SK-N-SH (cell line): ENCODE data around the gene ZKSCAN5. TPM values are rescaled to one million over a fixed set of nuclear protein-coding genes. Genes with fewer than 3 reads are reported as not detected.
"Not testable (repeated sequence)": the region's sequence is repeated elsewhere in the genome, so short reads cannot be mapped to it uniquely, and the experiment has no call there.

Source experiments
- CTCF ChIA-PET: fragments of 300-600, 350-600 bp; formaldehyde crosslinking; extraction: SDS; loops from one replicate; lab custom pipeline; 2021; lab: Yijun Ruan, JAX
- POLR2A ChIA-PET: fragments of 350-600 bp; sonication (Branson Sonifier 250); formaldehyde crosslinking; extraction: SDS; loops from one replicate; lab custom pipeline; 2020; ENCODE audit warnings: antibody characterized with exemption, inconsistent platforms; lab: Yijun Ruan, JAX
- DNase-seq: peaks from one replicate; pipeline ENCODE4 v3.0.0; 2012
- H2AFZ ChIP-seq: fragments of 200-600 bp; sonication (generic); 2 replicates; pipeline ENCODE4 v1.8.1; 2016; ENCODE audit warnings: antibody characterized with exemption, mild to moderate bottlenecking, low read depth
- H3F3A ChIP-seq: fragments of 200-600 bp; sonication (generic); replicated peaks from 2 replicates; pipeline ENCODE3; 2016; ENCODE audit warnings: antibody characterized with exemption, mild to moderate bottlenecking; ENCODE audit not compliant: insufficient read depth
- H3K27ac ChIP-seq, 2 experiments: fragments of 200-500 bp in 1 of 2; fragments of 200-600 bp in 1 of 2; sonication (Bioruptor generic) in 1 of 2; sonication (generic), shearing (Covaris generic) in 1 of 2; 2 replicates each; pipeline versions ENCODE4 v1.5.1 to v1.6.1; 2014 to 2016; ENCODE audit warnings: low read depth in 2 of 2, inconsistent platforms in 1 of 2, low read length in 1 of 2, mild to moderate bottlenecking in 1 of 2, mixed read lengths in 1 of 2
- H3K27me3 ChIP-seq: fragments of 200-600 bp; sonication (generic), shearing (Covaris generic); 2 replicates; pipeline ENCODE4 v1.6.1; 2016; ENCODE audit warnings: mixed run types; ENCODE audit not compliant: insufficient read depth
- H3K36me3 ChIP-seq, 2 experiments: fragments of 200-500 bp in 1 of 2; fragments of 200-600 bp in 1 of 2; sonication (Bioruptor generic) in 1 of 2; sonication (generic) in 1 of 2; replicated peaks in 1 of 2; 2 replicates each; pipeline versions ENCODE3 to v1.5.1; 2014 to 2016; ENCODE audit warnings: low read length in 1 of 2, mild to moderate bottlenecking in 1 of 2; ENCODE audit not compliant: insufficient read depth in 2 of 2, control insufficient read depth in 1 of 2
- H3K4me1 ChIP-seq, 2 experiments: fragments of 200-500 bp in 1 of 2; fragments of 200-600 bp in 1 of 2; sonication (Bioruptor generic) in 1 of 2; sonication (generic), shearing (Covaris generic) in 1 of 2; 2 replicates each; pipeline versions ENCODE4 v1.5.1 to v1.6.1; 2014 to 2016; ENCODE audit warnings: low read depth in 1 of 2, low read length in 1 of 2, mixed run types in 1 of 2; ENCODE audit not compliant: insufficient read depth in 2 of 2, control insufficient read depth in 1 of 2
- H3K4me2 ChIP-seq: fragments of 200-600 bp; sonication (generic), shearing (Covaris generic); 2 replicates; pipeline ENCODE4 v1.6.1; 2017; ENCODE audit warnings: mixed run types
- H3K4me3 ChIP-seq, 2 experiments: fragments of 200-500 bp in 1 of 2; fragments of 200-600 bp in 1 of 2; sonication (Bioruptor generic) in 1 of 2; sonication (generic), shearing (Covaris generic) in 1 of 2; 2 replicates each; pipeline versions ENCODE4 v1.5.1 to v1.8.1; 2014 to 2016; ENCODE audit warnings: low read depth in 2 of 2, inconsistent platforms in 1 of 2, low read length in 1 of 2, mild to moderate bottlenecking in 1 of 2, mixed read lengths in 1 of 2, moderate library complexity in 1 of 2
- H3K79me2 ChIP-seq: fragments of 200-600 bp; sonication (generic); 2 replicates; pipeline ENCODE4 v1.8.1; 2017; ENCODE audit warnings: mild to moderate bottlenecking; ENCODE audit not compliant: insufficient read depth
- H3K9ac ChIP-seq: fragments of 200-600 bp; sonication (generic); 2 replicates; pipeline ENCODE4 v1.6.1; 2017; ENCODE audit warnings: mixed run types
- H3K9me2 ChIP-seq: fragments of 200-600 bp; sonication (generic); 2 replicates; pipeline ENCODE4 v1.6.1; 2017; ENCODE audit warnings: mixed run types
- H3K9me3 ChIP-seq: fragments of 200-600 bp; sonication (generic); 2 replicates; pipeline ENCODE4 v1.6.1; 2017; ENCODE audit warnings: mixed run types, mild to moderate bottlenecking, moderate library complexity
- H4K20me1 ChIP-seq: fragments of 200-600 bp; sonication (generic); 2 replicates; pipeline ENCODE4 v1.6.1; 2017; ENCODE audit warnings: mild to moderate bottlenecking, mixed run types; ENCODE audit not compliant: insufficient read depth
- CHD2 ChIP-seq: fragments of 150-350 bp; IDR thresholded peaks from 2 replicates; pipeline ENCODE4 v1.6.1; 2018; ENCODE audit warnings: low read length; ENCODE audit not compliant: partially characterized antibody
- CTCF ChIP-seq: fragments of 200-600 bp; sonication (generic); IDR thresholded peaks from 2 replicates; pipeline ENCODE4 v1.6.1; 2017; ENCODE audit warnings: antibody characterized with exemption, mild to moderate bottlenecking, moderate library complexity
- EP300 ChIP-seq, 2 experiments: IDR thresholded peaks; 2 replicates each; pipeline versions ENCODE4 v1.4.0 to v1.6.1; 2012; ENCODE audit warnings: borderline replicate concordance in 1 of 2, low read depth in 1 of 2, low read length in 1 of 2
- FOXJ3 ChIP-seq: sonication (generic); formaldehyde crosslinking; IDR thresholded peaks from 2 replicates; pipeline ENCODE4 v1.5.1; 2020; ENCODE audit warnings: mild to moderate bottlenecking, missing genetic modification reagents
- IRF3 ChIP-seq: fragments of 150-350 bp; IDR thresholded peaks from 2 replicates; pipeline ENCODE4 v1.6.1; 2016; ENCODE audit warnings: mild to moderate bottlenecking, low read depth, low read length
- MEF2A ChIP-seq: IDR thresholded peaks from 2 replicates; pipeline ENCODE4 v1.4.0; 2012; ENCODE audit warnings: low read depth, borderline replicate concordance
- MXI1 ChIP-seq: IDR thresholded peaks from 2 replicates; pipeline ENCODE4 v1.6.1; 2012; ENCODE audit warnings: mild to moderate bottlenecking, low read depth, low read length, improper control_type of control experiment
- NRF1 ChIP-seq: IDR thresholded peaks from 2 replicates; pipeline ENCODE4 v1.6.1; 2012; ENCODE audit warnings: low read depth, mild to moderate bottlenecking, low read length
- RCOR1 ChIP-seq: fragments of 150-350 bp; IDR thresholded peaks from 2 replicates; pipeline ENCODE4 v1.6.1; 2017; ENCODE audit warnings: antibody characterized with exemption, low read length
- RFX5 ChIP-seq: IDR thresholded peaks from 2 replicates; pipeline ENCODE4 v1.6.1; 2012; ENCODE audit warnings: mild to moderate bottlenecking, improper control_type of control experiment, low read length
- SIN3A ChIP-seq: IDR thresholded peaks from 2 replicates; pipeline ENCODE4 v1.6.1; 2012; ENCODE audit warnings: low read depth, mild to moderate bottlenecking, low read length, moderate library complexity, borderline replicate concordance
- TAF1 ChIP-seq: IDR thresholded peaks from 2 replicates; pipeline ENCODE4 v1.6.1; 2012; ENCODE audit warnings: low read depth, mild to moderate bottlenecking, low read length, moderate library complexity, borderline replicate concordance
- USF1 ChIP-seq: IDR thresholded peaks from 2 replicates; pipeline ENCODE4 v1.4.0; 2012; ENCODE audit warnings: low read depth, borderline replicate concordance
- YY1 ChIP-seq: IDR thresholded peaks from 2 replicates; pipeline ENCODE4 v1.4.0; 2012; ENCODE audit warnings: low read depth, mild to moderate bottlenecking
- WGBS: methylation state at CpG from one replicate; pipeline ENCODE4 v1.1.6; 2017; ENCODE audit warnings: low lambda C conversion rate; 5-methylcytosine and 5-hydroxymethylcytosine counted together
- polyA plus RNA-seq, 3 experiments: library from polyadenylated mRNA; depleted of rRNA; stranded (reverse); fragments of >200 nt; gene quantifications; 2 replicates each; pipeline ENCODE4 v1.2.3, GENCODE V29; 2012

Gene ZKSCAN5
- polyA plus RNA-seq, 1 of the 3 experiments (the other 2 are of a cell fraction): 7.5 TPM

- TF ChIP-seq CTCF (peak; percentile 17; the same call in 1 of the 2 replicates), RFX5 (no peak; the same call in 1 of the 2 replicates), EP300 (IDR thresholded peaks at IDR 0.05; ENCODE audit: borderline replicate concordance in 1 of 2, low read depth in 1 of 2, low read length in 1 of 2) (no peak; a peak in 1 of 4 replicates), YY1 (peak; percentile 62), NRF1 (no peak), MEF2A (no peak), SIN3A (peak; percentile 97), TAF1 (peak; percentile 95), FOXJ3 (CRISPR knock-in tag) (no peak), USF1 (peak; percentile 56)
These were observed 4.5 kb upstream of the ZKSCAN5 start, which contains the start of gene ZNF394 (continued) for GRCh38 chr7:99499721-99500636.

GRCh38 chr7:99500637-99501009 is 3.8 kb upstream of the ZKSCAN5 start:
- Histone ChIP-seq H3K9me3 (no peaks in the 10 kb centered on the region), H3K79me2 (peaks cover 63% of the 10 kb centered on the region), H3K4me1 (peaks cover 9 to 10% of the 10 kb centered on the region in 2 experiments; a peak in 3 of 4 replicates), H4K20me1 (peaks cover 18% of the 10 kb centered on the region), H3F3A (peaks cover 7% of the 10 kb centered on the region)
- CTCF ChIA-PET: interaction anchor here (1.1 to 1.4 kb wide), 3 partner anchors 44 to 115 kb away, joined by 3 to 4 read pairs (median 4); no protein-coding TSS in a partner anchor
- no peak for TF ChIP-seq RCOR1
- no peak for TF ChIP-seq IRF3
- no peak for TF ChIP-seq MXI1
- TF ChIP-seq FOXJ3 (CRISPR knock-in tag): no peak
- no peak for TF ChIP-seq USF1
- TF ChIP-seq MEF2A: no peak
- no peak for TF ChIP-seq CHD2
- TF ChIP-seq, all 33 proteins: peak for 0
- H3K4me3 ChIP-seq: peak overlapping the region; percentile 65 to 80
- POLR2A ChIA-PET: interaction anchor here (0.6 to 1.7 kb wide), 9 partner anchors 13 to 117 kb away, joined by 3 to 15 read pairs (median 6); partner anchors contain the start of genes BUD31, FAM200A, PDAP1 and ZNF655
- H3K4me2 ChIP-seq: peak overlapping the region; percentile 91
- no peaks in the 10 kb centered on the region for H3K9me2 ChIP-seq
- H3K27me3 ChIP-seq: no peaks in the 10 kb centered on the region
- H3K36me3 ChIP-seq: peaks cover 3 to 21% of the 10 kb centered on the region in 2 experiments
- WGBS: 46% methylated on average over 16 of the region's 16 CpGs
- H3K27ac ChIP-seq: peak overlapping the region; percentile 75 to 87; a peak in 3 of 4 replicates
- DNase-seq: no peak
- H2AFZ ChIP-seq: peak overlapping the region; percentile 90
- peak overlapping the region; percentile 74 for H3K9ac ChIP-seq

GRCh38 chr7:99501236-99501635 is 3.2 kb upstream of the ZKSCAN5 start:
- Histone ChIP-seq H3K4me2 (peak overlapping the region; percentile 91), H3K36me3 (peaks cover 3 to 15% of the 10 kb centered on the region in 2 experiments), H3K4me1 (peaks cover 10 to 14% of the 10 kb centered on the region in 2 experiments; a peak in 3 of 4 replicates), H3F3A (peaks cover 13% of the 10 kb centered on the region), H4K20me1 (peaks cover 18% of the 10 kb centered on the region), H3K79me2 (peaks cover 63% of the 10 kb centered on the region), H3K4me3 (peak overlapping the region in 1 of 2 experiments; percentile 80; a peak in 2 of 4 replicates)
- 95% methylated on average over 12 of the region's 12 CpGs for WGBS
- DNase-seq, H3K9ac ChIP-seq, H2AFZ ChIP-seq, H3K9me2 ChIP-seq, H3K9me3 ChIP-seq, H3K27me3 ChIP-seq, H3K27ac ChIP-seq: not testable (repeated sequence)
- ChIA-PET POLR2A (interaction anchor here (0.6 to 1.2 kb wide), 3 partner anchors 30 to 79 kb away, joined by 3 to 5 read pairs (median 3); partner anchors contain the start of gene FAM200A), CTCF (interaction anchor here (1.1 to 1.4 kb wide), 2 partner anchors 44 to 115 kb away, joined by 3 to 4 read pairs; no protein-coding TSS in a partner anchor)
